DMS53 treated with DMSO at 0.1 percent for 48 hours (cell line): Measurements from ENCODE around the gene SAP30L.

Experiments used
- DNase-seq: peaks from one replicate; lab custom pipeline; 2025; ENCODE audit not compliant: unreplicated experiment; lab: John Stamatoyannopoulos, UW

The SAP30L gene

DNA sequence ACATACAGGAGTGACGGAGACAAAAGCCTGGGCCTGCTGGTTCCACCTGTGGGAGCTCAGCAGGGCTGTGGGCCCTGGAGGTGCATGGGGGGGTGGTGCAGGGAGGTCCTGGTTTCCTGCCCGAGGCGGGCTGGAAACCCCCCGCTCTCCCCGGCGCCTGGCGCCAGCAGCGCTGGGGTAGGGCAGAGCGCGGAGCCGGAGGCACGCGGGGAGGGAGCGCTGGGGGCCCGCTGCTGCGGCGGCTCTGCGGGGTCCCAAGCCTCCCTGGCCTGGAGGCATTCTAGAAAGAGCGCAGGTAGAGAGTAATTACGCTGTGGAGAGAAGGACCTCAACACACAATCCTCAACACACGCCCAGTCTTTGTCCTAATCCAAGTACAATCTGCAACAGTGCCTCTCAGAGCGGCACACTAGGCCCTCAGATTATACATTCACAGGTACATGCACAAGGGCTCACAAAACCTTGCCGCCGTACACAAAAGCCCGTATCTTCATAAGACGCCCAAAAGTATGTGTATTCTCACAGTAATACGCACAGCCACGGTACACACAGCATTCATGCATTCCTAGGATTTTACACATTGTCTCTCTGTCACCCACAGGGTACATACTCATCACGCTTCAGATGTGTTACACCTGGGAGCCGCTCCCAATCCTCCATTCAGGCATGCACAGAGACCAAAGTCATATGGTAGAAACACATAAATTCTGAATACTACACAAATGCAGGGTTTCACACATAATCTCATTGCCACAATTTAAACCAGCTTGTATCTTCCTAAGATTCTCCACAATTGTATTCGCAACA is 34.4 kb downstream of the SAP30L start:
- DNase-seq: no peak

DNA sequence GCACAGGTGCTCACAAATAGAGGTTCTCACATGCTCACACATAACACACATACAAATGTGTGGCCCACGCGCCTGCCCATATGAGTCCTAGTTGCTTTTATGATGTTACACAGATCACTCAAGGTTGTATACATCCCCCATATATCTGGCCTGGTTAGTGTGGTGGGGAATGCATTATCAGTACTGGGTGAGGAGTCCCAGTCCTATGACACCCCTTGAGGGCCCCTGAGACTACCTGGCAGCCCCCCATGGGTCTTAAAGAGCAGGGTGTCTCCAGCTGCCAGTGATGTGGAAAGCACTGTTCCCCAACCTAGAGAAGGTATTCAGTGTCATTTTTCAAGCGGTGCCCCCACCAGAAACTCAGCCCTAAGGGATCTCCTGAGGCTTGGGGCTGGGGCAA is 35.0 kb downstream of the SAP30L start:
- DNase-seq: no peak

GRCh38 chr5:154481584-154482381 is 36.0 kb downstream of the SAP30L start:
- no peak for DNase-seq

GRCh38 chr5:154482528-154483449 is 37.0 kb downstream of the SAP30L start:
- no peak for DNase-seq

DNA sequence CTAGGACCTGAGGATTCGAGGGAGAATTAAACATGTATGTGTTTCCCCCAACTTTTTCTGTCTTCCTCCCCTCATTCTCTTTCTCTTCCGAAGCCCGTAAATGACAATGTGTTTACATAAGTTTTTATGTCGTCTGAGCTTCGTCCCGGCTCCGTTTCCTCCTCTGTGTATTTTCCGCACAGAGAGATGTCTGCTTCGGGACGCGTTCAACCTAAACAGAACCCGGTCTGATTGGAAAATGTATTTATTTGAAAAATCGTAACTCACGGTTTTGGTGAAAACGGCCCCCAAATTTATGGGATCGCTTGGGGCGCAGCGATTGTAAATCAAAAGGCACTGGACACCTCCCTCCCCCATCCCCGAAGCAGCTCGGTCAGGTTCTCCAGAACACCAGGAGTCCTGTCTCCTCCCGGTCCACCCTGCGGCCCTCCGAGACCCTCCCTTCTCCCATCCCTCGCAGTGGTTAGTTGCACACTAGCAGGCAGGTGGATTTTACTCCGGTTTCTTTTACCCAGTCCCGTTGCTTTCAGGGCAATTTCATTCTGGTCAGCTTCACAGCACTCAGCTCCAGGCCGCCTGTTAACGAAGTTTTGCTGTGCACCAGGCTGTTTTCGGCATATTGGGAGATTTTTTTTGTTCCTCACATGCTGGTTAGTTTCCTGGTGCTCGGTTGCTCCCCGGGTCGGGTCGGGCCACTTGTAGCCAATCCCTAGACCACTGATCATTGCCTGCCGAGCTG is 38.0 kb downstream of the SAP30L start:
- no peak for DNase-seq

- no peak for DNase-seq
Observed at GRCh38 chr5:154484393-154485095, 38.7 kb downstream of the SAP30L start.

DNA sequence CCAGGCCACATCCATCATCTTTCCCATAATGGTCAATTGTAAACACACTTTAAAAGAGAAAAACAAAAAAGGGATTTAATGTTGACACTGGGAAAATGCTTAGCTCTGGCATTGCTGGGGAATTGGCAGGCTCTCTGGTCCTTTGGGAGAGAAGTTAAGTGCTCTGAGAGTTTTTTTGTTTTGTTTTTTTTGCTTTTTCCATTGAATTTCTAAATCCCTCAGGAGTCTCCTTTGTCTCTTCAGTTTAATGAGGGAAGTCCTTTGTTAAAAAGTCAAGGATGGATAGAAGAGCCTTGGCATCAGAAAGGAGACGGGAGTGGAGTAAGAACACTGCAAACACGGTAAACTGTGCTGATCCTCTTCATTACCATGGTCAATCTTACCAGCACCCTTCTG is 39.3 kb downstream of the SAP30L start:
- DNase-seq: no peak

DNA sequence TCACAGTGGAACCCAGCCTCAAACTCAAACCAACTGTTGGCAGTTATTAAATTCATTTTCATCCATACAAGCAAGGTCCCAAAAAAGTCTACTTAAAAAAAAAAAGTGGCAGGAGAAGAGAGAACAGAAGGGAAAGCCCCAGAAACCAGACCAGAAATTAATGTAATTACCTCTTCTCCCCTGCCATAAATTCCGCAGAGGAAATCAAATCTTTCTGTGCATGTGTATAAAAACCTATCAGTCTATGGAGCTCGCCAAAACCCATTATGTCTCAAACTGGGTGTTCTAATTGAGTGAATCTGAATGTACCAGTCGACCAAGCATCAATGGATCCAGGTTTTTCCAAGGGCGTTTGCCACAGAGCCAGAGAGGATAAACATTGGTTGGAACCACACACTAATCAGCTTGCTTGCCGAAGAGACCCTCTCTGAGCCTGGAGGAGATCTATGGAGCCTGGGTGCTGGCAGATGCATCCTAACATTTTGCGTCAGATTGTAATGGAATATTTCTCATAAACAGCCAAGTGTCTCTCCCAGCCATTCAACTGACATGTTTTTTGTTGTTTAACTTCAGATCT is 40.1 kb downstream of the SAP30L start:
- no peak for DNase-seq

DNA sequence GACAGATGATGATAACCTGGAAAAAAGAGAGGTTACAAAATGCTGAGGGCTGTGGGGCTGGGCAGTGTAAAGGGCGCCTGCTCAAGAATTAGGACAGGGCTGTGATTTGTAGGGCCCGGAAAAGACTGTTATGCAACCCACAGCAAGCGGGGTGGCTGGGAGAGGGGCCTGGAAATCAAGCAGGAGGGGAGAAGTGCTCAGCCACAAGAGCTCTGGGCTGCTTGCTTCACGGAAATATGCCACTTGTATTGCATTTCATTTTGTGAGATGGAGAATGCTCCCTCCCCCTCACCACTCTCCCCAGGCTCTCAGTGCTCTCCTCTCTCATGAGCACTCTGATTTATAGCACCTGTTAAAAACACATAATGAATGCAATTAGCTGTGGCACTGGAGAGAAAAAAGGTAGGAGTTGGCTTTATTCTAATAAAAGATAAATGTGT is 40.6 kb downstream of the SAP30L start:
- no peak for DNase-seq

GRCh38 chr5:154487541-154487940 is 41.7 kb downstream of the SAP30L start:
- no peak for DNase-seq

GRCh38 chr5:154491941-154492340 is 46.1 kb downstream of the SAP30L start:
- no peak for DNase-seq

GRCh38 chr5:154493274-154493673 is 47.5 kb downstream of the SAP30L start:
- no peak for DNase-seq

GRCh38 chr5:154494036-154494435 is 48.2 kb downstream of the SAP30L start:
- no peak for DNase-seq

DNA sequence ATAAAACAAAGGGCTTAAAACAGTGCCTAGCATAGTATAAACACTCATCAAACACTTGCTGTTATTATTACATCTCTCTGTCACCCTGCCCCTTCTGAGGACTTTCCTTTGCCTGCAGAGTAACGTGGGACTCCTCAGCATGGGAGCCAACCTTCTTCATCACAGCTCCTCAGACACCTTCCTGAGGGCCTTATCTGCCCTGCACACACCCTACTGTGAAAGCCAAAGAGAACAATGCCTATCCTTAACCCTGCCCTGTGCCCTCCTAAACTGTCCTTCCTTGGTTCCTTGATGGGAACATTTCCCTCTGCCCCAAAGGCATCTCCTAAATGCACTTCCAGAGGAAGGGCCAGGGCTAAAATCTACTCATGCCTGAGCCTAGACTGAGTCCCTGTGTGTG is 52.8 kb downstream of the SAP30L start:
- no peak for DNase-seq

DNA sequence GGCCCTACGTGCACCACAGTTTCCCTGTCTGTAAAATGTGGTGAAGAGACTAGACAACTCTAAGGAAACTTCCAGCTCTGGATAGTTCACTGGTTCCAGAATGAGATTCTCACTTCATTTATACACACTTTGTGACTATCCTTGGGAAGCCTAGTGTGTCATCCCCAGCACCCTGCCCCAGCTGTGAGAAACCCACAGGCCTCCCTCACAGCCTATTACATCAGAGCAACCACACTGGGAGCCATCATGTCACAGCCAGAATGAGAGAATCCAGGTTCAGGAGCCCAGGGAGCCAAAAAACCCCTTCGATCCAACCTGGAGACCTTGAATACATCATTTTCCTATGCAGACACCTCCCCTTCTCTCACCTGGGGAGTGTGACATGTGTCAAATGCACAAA is 53.2 kb downstream of the SAP30L start:
- no peak for DNase-seq

DNA sequence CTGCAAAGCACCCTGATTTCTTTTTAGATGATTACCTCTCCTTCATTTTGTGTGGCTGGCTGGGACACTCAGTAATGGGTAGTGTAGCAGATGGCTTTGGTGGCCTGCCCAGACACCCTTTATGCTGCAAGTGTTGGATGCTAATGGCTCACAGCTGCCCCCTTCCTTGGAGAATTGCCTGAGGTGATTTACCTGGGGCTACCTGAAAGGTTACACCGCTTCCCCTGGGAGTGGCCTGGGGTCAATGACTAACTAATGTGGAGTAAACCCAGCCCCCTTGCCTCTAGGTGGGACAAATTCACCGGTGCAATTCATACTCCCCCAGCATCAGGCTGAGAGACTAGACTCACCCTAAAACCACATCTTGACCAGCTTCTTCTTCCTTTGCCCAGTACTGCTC is 55.8 kb downstream of the SAP30L start:
- no peak for DNase-seq

- DNase-seq: no peak
Observed at GRCh38 chr5:154502180-154502579, 56.4 kb downstream of the SAP30L start.

DNA sequence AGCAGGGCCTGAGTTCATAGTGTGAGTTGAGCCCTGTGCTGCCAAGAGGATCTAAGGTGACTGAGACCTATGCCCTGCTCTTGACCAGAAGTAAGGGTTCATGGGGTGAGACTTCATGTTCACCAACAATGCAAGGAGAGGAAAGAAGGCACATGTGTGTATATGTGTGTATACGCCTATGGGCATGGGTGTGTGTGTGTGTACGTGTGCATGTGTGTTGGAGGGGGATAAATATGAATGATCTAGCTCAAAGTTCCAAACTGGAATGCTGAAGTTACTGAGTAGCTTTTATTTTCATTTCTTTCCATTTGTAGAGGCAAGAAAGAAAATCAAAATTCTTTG is 57.9 kb downstream of the SAP30L start:
- no peak for DNase-seq

DNA sequence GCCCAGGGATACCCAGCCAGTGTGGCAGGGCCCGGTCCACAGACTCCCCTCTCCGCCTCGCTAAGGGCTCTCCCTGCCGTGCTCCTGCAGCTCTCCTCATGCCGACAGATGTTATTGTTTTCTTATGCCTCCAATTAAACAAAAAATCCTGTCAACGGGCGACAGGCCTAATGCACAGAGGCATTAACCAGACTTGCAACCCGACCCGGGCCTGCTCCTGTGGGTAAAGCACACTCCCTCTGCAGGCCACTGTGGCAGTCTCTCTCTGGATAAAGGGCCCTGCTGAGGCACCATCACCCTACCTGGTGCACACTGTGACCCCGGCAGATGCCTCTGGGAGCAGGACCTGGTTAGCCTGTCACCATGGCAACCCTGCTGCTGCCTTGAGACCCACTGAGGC is 59.8 kb downstream of the SAP30L start:
- peak; percentile 4 for DNase-seq
